GM19099 (cell line): ENCODE measurements around the gene TMEM98.

Experiments
- POLR2A ChIP-seq: IDR thresholded peaks from 3 replicates; pipeline ENCODE4 v1.6.1; 2011; ENCODE audit warnings: low read depth; ENCODE audit not compliant: insufficient read length; ENCODE audit errors: extremely low read depth

The TMEM98 gene

DNA sequence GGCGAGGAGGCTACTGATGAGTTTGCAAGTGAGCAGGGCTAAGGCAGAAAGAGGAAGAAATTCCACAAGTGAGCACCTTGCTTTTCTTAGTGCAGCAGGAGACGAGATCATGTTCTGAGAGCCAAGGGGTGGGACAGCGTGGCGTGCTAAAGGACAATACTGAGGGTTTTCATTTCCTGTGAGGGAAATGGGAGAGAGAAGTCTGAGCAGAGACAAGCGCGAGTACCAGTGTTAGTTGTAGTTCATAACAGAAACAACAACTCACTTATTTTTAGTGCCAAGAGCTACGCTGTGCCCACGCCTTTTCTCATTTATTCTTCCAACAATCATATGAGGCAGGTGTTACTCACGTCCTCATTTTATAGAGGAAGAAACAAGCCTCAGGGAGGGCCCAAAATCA lies 66.0 kb downstream of the TMEM98 start:
- no peak for TF ChIP-seq POLR2A
